Stimulated activated CD4-positive, alpha-beta T cell treated with anti-CD3 and anti-CD28 coated beads, Interleukin-1b, Interleukin-23, amount 100 ng/mL, for 1 hour (primary cell): ENCODE measurements around the gene MCM3AP.

Source experiments
- DNase-seq, 2 donors: peaks; one replicate each; pipeline ENCODE4 v3.0.0-alpha.2; 2020; ENCODE audit warnings: low read depth in 2 of 2

The MCM3AP gene

GRCh38 chr21:46187261-46187660 is 98.2 kb downstream of the MCM3AP start:
- DNase-seq, result no peak

- no peak for DNase-seq
These were observed 99.7 kb downstream of the MCM3AP start for GRCh38 chr21:46185716-46186115.
